Endothelial cell of umbilical vein (primary cell): ENCODE results near the gene IGF2R.

ENCODE experiments used
- EZH2 ChIP-seq: IDR thresholded peaks from 2 replicates; pipeline ENCODE4 v1.6.1; 2012; ENCODE audit warnings: borderline replicate concordance, low read depth, mild to moderate bottlenecking, moderate library complexity, low read length, inconsistent platforms; ENCODE audit not compliant: severe bottlenecking
- GATA2 ChIP-seq: IDR thresholded peaks from 2 replicates; pipeline ENCODE4 v1.7.0; 2011; ENCODE audit warnings: low read depth, mild to moderate bottlenecking, moderate library complexity, mixed read lengths, low read length; ENCODE audit not compliant: insufficient read length, insufficient read depth
- POLR2A ChIP-seq: IDR thresholded peaks from 2 replicates; pipeline ENCODE4 v1.6.1; 2012; ENCODE audit warnings: low read depth, mild to moderate bottlenecking, control low read depth, low read length
- TF ChIP-seq, protein P1 (sequence below), 2 donors: IDR thresholded peaks; 1 replicate in 1 of 2; 2 replicates in 1 of 2; pipeline ENCODE4 v1.5.1; 2011; ENCODE audit warnings: low read length in 2 of 2, mild to moderate bottlenecking in 2 of 2, moderate library complexity in 2 of 2, control low read depth in 1 of 2, inconsistent platforms in 1 of 2, low read depth in 1 of 2; ENCODE audit not compliant: insufficient read depth in 1 of 2; ENCODE audit errors: extremely low read depth in 1 of 2

- TF ChIP-seq POLR2A (no peak), EZH2 (no peak), GATA2 (no peak)
- TF ChIP-seq, protein P1, sequence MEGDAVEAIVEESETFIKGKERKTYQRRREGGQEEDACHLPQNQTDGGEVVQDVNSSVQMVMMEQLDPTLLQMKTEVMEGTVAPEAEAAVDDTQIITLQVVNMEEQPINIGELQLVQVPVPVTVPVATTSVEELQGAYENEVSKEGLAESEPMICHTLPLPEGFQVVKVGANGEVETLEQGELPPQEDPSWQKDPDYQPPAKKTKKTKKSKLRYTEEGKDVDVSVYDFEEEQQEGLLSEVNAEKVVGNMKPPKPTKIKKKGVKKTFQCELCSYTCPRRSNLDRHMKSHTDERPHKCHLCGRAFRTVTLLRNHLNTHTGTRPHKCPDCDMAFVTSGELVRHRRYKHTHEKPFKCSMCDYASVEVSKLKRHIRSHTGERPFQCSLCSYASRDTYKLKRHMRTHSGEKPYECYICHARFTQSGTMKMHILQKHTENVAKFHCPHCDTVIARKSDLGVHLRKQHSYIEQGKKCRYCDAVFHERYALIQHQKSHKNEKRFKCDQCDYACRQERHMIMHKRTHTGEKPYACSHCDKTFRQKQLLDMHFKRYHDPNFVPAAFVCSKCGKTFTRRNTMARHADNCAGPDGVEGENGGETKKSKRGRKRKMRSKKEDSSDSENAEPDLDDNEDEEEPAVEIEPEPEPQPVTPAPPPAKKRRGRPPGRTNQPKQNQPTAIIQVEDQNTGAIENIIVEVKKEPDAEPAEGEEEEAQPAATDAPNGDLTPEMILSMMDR (IDR thresholded peaks at IDR 0.05; ENCODE audit: extremely low read depth in 1 of 2, insufficient read depth in 1 of 2, low read depth in 1 of 2, low read length in 2 of 2): no peak
Measured at GRCh38 chr6:160122744-160123143, 153.9 kb downstream of the IGF2R start.
